ENCODE results near the gene TTBK1. TPM values are rescaled to one million over a fixed set of nuclear protein-coding genes. Genes with fewer than 3 reads are reported as not detected.

Gene TTBK1
- polyA plus RNA-seq, 4 donors: 0.25 to 0.39 (median 0.28) TPM

DNA sequence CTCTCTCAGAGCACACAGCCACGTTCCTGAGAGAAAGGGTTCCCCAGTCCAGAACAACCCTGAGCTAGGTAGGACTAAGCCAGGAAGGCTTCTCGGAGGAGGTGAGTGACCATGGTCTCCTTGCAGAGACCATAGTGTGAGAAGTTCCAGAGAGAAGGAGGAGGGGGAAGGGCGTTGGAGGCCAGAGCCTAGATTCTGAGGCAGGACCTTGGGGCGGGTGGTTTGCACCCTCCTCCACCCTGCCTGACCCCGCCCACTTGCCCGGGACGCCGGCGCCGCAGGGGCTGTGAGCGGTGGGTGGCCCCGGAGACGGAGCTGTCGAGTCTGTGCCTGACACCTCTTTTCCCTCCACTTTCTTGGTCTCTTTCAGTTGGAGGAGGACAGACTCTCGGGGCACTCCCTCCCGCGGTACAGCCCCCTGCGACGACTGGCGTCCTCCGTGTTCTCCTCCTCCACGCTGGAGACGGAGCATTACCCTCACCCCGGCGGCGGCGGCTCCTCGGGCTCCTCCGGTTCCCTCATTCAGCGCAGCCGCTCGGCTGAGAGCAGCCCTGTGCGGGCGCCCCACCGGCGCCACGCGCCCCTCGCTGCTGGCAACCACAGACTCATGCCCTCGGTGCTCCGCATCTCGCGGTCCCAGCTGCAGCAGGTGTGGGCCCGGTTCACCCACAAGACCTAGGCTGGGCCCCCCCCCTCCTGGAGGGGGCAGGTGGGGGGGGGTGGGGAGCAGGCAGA, 26.2 kb downstream of the TTBK1 start:
- DNase-seq (ENCODE audit: low read depth in 4 of 4, low spot score in 3 of 4): no peak

DNA sequence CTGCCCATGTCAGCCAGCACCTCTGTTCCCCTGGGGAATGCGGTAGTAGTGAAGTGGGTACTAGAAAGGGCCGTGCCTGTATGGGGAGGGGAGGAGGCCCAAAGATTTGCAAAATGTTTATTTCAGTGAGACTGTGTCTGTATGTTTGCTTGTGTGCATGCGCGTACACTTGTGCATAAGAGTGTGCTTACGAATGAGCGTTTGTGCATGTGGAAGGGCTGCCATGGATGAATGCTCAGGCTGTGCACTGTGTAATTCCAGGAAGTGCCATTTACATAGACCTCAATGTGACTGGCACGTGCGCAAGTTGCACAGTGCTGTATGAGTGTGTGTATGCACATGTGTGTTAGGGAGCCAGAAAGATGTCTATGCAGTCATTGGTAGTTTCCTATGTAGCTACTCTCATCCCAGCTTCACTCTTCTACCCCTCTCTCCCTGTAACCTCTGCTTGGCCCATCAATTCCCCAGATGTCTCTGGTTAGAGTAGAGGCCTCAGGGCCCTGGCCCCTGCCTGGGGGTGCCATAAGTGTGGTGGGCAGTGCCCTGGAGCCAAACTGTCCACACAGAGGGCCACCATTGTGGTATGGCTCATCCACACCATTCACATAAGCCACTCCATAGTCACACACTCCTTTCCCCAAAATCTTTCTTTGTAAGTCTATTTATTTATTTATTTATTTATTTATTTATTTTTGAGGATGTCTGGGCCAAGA, 28.0 kb downstream of the TTBK1 start:
- DNase-seq (ENCODE audit: low read depth in 4 of 4, low spot score in 3 of 4): no peak

GRCh38 chr6:43271944-43272343, 28.7 kb downstream of the TTBK1 start:
- DNase-seq (ENCODE audit: low read depth in 4 of 4, low spot score in 3 of 4): no peak

DNA sequence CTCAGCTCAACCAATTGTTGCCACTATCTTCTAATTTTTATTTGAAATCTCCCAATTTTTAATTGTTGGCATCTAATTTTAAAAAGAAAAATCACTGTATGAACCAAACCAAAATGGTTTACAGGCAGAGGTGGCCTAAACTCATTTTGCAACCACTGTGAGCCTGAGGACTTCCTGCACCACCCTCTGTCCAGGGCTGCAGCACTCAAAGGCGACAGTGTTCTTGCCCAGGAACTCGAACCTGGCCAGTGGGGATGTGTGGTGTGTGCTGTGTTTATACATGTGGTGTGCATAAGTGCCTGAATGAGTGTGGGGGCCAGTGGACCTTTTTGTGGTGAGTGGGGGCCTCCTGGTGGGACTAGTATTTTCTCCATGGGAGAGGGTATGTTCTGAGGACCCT, 30.4 kb downstream of the TTBK1 start:
- no peak for DNase-seq (ENCODE audit: low read depth in 4 of 4, low spot score in 3 of 4)

- DNase-seq (ENCODE audit: low read depth in 4 of 4, low spot score in 3 of 4): no peak
These were observed 31.0 kb downstream of the TTBK1 start for GRCh38 chr6:43274127-43274915.

GRCh38 chr6:43274916-43275597, 31.8 kb downstream of the TTBK1 start:
- no peak for DNase-seq (ENCODE audit: low read depth in 4 of 4, low spot score in 3 of 4)

- no peak for DNase-seq (ENCODE audit: low read depth in 4 of 4, low spot score in 3 of 4)
These were observed 32.7 kb downstream of the TTBK1 start for GRCh38 chr6:43275801-43276576.

DNA sequence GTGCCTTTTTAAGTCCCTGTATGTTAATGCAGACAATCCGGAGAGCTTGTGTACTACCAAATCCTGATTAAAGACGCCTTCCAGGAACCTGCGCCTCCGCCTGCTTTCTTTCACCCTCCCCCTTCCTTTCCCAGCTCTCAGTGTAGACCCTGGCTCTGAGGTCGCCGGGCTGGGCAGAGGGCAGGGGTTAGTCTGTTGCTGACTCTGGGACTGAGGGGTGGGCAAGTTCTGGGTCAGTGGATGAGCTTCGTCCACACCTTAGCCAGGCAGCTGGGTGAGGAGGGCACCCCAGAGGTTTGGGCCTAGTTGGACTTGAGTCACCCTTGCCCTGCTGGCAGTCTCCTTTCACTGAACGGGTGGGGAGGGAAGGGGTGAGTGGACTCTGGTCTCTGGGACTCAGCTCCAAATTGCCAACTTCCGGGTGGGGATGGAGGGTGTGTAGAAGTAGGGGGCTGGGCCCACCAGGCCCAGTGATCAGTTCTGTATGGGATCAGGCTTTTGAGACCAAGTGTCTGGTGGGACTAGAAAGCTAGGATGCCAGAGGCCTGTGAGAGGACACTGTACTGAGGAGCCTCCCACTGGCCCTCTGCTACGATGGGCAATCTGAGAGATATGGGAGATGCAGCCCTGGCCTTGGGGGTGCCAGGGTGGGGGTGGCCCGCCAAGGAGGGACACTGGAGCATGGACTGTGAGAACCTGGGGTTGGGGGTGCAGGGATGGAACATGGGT, 33.5 kb downstream of the TTBK1 start:
- DNase-seq (ENCODE audit: low read depth in 4 of 4, low spot score in 3 of 4): no peak

- DNase-seq (ENCODE audit: low read depth in 4 of 4, low spot score in 3 of 4): no peak
These were observed 34.0 kb downstream of the TTBK1 start for GRCh38 chr6:43277306-43277642.

DNA sequence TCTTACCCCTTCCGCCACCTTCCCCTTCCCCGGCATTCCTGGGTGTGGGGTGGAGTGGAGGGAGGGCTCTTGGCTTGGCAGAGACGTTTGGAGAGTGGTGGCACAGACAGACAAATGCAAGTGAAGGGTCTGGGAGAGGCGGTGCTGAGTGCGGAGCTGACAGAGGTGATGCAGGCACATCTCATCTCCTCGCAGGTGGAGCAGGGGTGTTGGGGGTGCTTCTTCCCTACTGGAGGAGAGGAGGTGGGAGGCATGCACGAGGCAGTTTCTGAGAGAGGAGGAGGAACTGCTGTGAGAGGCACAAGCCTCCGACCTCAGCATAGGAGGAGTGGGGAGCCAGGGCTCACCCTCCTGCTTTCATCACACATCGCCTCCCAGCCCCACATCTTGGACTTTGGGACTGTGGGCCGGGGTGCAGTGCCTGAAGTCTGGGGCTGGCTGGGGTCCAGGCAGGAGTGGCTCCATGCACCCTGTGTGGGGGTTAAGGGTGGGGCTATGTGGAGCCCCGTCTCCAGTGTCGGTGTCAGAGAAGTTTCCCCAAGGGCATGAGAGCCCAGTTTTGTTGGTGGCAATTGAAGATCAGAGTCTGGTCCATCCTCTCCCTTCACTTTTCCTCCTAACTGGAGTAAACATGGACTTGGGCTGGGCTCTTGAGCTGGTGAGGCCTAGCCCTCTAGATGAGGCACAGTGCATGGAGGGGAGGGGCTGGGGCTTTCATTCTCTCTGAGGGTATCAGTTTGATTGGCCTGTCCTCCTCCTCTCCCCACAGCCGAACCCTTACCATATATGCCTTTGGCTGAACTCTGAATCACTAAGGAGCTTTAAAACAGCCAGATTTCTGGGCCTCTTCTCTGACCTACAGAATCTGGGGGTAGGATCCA, 34.6 kb downstream of the TTBK1 start:
- DNase-seq (ENCODE audit: low read depth in 4 of 4, low spot score in 3 of 4): no peak

DNA sequence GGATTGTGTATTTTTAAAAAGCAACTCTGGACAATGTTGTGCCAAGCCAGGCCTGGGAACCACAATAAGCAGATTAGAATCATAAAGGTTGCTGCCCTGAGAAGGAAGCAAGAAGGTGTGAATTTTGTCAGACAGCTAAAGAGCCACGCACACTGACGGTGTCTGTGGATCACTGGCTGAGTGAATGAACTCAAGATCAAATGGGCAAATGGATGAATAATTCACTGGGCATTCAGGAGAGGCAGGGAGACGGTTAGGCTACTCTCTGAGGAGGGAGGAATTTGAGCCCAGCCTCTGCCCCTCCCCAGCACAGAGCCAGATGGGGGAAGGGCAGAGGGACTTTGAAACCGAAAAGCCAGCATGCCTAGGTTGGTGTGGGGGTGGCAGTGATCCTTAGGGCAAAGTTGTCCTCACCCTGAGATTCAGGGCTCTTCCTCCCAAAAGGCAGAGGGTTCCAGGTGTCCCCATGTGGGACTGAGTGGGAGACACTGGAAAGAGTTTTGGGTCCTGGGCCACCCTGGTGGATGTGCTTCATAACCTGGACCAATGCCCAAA, 35.3 kb downstream of the TTBK1 start:
- DNase-seq (ENCODE audit: low read depth in 4 of 4, low spot score in 3 of 4): no peak

DNA sequence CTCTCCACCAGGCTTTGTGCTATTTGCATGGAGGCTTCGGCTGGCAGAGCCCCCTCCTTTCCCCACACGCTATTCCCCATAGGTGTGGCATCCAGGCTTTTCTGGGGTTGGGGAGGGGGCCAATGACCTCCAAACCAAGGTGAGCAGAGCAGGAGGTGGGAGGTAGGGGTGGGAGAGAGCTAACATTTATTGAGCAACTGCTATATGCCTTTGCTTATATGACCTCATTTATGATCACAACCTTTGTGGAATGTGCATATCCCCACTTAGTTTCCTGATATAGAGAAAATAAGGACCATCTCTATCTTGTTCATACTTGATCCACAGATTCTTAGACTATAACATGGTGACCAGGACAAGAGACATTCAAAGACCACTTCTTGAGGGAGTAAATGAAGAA, 37.0 kb downstream of the TTBK1 start:
- DNase-seq (ENCODE audit: low read depth in 4 of 4, low spot score in 3 of 4): no peak

GRCh38 chr6:43282060-43282459, 38.8 kb downstream of the TTBK1 start:
- no peak for DNase-seq (ENCODE audit: low read depth in 4 of 4, low spot score in 3 of 4)

GRCh38 chr6:43282636-43283513, 39.6 kb downstream of the TTBK1 start:
- DNase-seq (ENCODE audit: low read depth in 4 of 4, low spot score in 3 of 4): no peak

- no peak for DNase-seq (ENCODE audit: low read depth in 4 of 4, low spot score in 3 of 4)
These were observed 40.2 kb downstream of the TTBK1 start for GRCh38 chr6:43283514-43283901.

DNA sequence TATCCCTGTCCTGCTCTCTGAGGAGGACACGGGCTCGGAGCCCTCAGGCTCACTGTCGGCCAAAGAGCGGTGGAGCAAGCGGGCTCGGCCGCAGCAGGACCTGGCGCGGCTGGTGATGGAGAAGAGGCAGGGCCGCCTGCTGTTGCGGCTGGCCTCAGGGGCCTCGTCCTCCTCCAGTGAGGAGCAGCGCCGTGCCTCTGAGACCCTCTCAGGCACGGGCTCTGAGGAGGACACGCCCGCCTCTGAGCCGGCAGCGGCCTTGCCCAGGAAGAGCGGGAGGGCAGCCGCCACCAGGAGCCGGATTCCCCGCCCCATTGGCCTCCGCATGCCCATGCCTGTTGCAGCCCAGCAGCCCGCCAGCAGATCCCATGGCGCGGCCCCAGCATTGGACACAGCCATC, 40.6 kb downstream of the TTBK1 start:
- DNase-seq (ENCODE audit: low read depth in 4 of 4, low spot score in 3 of 4): no peak

DNA sequence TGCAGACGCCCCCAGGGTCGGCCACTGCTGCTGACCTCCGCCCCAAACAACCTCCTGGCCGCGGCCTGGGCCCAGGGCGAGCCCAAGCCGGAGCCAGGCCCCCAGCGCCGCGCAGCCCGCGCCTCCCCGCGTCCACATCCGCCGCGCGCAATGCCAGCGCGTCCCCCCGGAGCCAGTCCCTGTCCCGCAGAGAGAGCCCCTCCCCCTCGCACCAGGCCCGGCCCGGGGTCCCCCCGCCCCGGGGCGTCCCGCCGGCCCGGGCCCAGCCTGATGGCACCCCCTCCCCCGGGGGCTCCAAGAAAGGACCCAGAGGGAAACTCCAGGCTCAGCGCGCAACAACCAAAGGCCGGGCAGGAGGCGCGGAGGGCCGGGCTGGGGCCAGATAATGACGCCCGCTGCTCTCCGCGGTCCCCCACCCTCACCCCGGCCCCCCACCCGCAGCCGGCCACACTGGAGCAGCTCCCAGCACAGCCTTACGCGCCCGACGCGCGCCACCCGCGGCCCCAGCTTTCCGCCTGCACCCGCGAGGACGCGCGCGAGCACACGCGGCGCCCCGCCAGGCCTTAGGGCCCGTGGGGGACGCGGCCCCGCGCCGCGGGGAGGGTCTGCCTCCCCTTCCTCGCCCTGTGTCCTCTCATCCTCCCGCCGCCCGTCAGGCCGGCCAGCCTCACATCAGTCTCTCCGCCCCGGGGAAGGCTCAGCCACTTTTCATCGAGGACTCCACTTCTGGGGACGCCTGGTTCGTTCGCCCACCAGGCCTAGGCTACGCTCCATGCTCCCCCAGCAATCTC, 41.9 kb downstream of the TTBK1 start:
- no peak for DNase-seq (ENCODE audit: low read depth in 4 of 4, low spot score in 3 of 4)
